Activated CD4-positive, CD25-positive, alpha-beta regulatory T cell treated with anti-CD3 and anti-CD28 coated beads, Interleukin-2, amount 50 U/mL, for 24 hours (primary cell): ENCODE measurements around the gene TLE3.

ENCODE experiments used
- ATAC-seq, 2 donors: fragments of 150-1000 bp; cut with Tn5 transposase; one replicate each; pipeline ENCODE4 v1.10.0; 2021; ENCODE audit warnings: mild to moderate bottlenecking in 1 of 2, moderate library complexity in 1 of 2

TLE3 gene

GRCh38 chr15:70046679-70047369, 50.9 kb downstream of the TLE3 start:
- no peak for ATAC-seq

DNA sequence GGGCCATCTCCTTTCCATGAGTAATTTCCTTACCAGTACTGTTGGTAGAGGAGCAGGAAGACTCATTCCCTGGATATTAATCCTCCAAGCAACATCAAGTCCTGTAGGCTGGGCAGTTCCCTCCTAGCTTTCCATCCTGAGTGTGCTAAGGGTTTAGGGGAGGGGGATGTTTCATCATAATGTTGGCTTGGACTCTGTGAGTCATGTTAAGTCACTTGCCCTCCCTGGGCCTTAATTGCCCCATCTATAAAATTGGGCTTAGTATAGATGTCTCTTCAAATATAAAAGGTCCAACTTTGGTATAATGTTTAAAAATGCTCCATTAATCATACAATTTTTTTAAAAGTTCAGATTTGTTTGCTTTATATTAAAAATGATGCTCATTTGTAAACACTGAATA, 52.7 kb downstream of the TLE3 start:
- ATAC-seq, result no peak

- no peak for ATAC-seq
Observed at GRCh38 chr15:70044168-70044567, 53.5 kb downstream of the TLE3 start.

GRCh38 chr15:70043590-70043989, 54.1 kb downstream of the TLE3 start:
- ATAC-seq, result no peak

GRCh38 chr15:70042553-70043214, 55.0 kb downstream of the TLE3 start:
- peak in 1 of 2 donors; percentile 36 for ATAC-seq

- no peak for ATAC-seq
Observed at GRCh38 chr15:70039917-70040316, 57.8 kb downstream of the TLE3 start.

DNA sequence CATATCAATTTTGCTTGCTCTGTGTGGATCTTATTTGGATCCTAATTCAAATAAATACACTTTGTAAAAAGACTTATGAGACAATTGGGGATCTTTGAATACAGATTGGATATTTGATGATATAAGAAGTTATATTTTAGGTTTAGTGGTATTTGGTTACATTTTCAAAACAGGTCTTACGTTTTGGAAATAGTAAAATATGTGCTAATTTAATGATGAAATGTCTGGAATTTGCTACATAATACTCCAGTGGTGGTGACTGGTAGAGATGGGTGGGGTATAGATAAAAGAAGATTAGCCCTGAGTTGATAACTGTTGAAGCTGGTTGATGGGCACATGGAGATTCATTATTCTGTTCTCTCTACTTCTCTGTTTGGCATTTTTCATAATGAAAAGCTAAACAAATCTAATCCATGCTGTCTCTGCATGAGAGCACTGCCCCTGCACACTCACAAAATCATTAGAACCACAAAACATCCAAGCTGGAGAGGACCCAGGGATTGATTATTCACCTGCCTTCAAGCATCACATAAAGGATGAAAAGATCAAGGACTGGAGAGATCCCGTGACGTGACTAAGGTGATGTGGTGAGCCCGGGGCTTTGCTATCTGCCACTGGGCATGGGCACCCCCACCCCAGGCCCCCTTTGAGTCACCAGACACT, 58.9 kb downstream of the TLE3 start:
- no peak for ATAC-seq

DNA sequence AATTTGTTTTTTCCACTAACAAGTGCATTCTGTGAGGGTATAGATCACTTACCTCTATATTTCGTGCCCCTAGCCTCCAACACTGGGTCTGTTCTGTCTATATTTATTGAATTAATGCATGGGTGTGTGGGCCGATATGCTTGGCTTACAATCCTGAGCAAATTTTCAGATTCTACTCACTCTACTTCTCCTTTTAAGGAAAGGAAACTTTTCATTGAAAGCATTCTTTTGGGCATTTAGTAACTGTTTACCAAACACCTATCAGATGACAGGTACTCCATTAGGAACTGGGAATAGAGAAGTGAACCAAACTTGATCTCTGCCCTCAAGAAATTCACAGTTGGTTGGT, 60.5 kb downstream of the TLE3 start:
- no peak for ATAC-seq

DNA sequence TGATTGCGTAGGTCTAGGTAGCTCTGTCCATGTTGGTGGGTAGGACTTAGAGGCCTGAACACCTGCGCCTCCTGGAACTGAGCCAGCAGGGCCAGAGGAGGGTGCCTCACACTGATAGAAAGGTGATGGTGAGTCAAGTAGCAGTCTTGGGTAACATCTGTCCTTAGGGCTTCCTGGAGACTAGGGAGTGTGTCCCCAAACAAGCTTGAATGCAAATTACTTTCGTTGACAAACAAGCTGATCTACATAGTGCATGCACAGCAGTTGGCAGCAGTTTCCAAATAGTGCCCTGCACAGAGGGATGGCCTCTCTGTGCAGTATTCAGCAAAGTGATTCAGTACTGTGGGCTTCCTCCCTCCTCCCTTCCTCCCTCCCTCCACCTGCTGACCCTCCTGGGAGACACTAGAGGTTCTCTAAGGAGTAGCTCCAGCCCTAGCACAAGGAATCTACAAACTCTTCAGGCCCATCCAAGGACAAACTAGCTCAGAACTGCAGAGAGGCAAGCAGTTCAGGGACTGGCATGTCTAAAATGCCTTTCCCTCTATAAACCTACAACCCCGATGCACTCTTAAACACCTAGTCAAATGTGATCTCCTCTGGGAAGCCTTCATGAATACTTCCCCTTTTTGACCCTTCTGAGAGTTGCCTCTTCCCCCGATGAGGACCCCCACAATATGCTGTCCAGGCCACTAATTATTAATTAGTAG, 61.0 kb downstream of the TLE3 start:
- no peak for ATAC-seq

DNA sequence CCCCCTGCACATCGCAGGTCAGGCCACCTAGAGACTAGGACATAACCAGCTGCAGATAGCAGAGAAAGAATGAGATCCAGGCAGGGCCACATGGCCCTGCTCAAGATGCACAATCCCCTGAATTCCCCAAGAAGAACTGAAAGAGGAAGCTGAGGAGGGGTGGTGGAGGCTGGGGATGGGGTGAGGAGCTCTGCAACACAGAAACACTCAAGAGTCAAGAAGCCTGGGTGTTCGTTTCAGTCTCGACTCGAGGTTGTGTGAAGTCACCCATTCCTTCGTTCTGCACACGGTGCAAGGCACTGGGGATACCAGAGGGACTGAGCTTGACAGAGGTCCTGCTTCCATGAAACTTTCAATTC, 62.0 kb downstream of the TLE3 start:
- ATAC-seq, result peak; percentile 36 to 44

- no peak for ATAC-seq
Observed at GRCh38 chr15:70035051-70035718, 62.5 kb downstream of the TLE3 start.

DNA sequence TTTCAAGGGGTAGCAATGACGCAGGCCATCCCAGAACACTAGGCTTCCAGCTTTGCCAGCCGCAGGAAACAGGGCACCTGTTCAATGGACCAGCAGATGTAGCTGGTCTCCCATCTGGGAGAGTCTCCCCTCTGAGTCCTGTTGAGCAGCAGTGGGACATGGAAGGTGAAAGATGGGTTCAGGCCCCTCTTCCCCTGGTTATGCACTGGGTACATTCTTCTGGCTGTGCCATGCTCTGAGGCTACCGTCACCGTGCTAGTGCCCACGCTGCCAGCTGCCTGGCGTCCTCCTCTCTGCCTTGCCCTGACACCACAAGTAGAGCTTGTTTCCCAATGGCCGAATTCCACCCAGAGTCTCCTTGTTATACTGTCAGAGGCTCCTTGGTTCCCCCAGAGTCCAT, 63.1 kb downstream of the TLE3 start:
- ATAC-seq, result no peak

- no peak for ATAC-seq
Observed at GRCh38 chr15:70034141-70034540, 63.6 kb downstream of the TLE3 start.

DNA sequence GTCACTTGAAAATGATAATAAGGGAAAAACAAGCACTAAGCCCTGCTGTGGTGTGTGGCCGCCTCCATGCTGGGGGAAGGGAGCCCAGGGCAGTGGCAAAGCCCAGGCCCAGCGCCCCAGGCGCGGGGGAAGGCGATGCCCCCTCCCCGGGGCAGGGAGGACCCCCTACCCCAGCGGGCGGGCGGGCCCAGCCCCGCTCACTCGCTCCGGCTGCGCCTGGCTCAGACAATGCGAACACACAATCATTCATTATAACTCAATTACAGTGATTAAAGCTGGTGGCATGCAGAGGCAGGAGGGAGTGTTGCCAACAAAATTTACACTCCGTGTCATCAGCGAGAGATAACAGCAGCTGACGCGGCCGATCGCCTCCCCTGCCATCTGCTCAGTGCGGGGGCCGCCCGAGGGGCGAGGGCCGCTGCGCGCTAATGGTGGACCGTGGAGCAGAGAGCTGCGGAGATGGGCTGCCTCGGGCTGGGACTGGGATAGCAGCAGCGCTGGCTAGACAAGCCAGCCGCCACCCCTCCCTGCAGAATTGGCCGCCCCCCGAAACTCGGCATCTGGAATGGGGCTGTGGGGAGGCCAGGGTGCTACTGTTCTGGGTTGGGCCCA, 64.1 kb downstream of the TLE3 start:
- no peak for ATAC-seq

GRCh38 chr15:70033109-70033508, 64.6 kb downstream of the TLE3 start:
- ATAC-seq, result no peak

- ATAC-seq, result no peak
Observed at GRCh38 chr15:70032509-70032908, 65.2 kb downstream of the TLE3 start.

- no peak for ATAC-seq
Observed at GRCh38 chr15:70031713-70032112, 66.0 kb downstream of the TLE3 start.

DNA sequence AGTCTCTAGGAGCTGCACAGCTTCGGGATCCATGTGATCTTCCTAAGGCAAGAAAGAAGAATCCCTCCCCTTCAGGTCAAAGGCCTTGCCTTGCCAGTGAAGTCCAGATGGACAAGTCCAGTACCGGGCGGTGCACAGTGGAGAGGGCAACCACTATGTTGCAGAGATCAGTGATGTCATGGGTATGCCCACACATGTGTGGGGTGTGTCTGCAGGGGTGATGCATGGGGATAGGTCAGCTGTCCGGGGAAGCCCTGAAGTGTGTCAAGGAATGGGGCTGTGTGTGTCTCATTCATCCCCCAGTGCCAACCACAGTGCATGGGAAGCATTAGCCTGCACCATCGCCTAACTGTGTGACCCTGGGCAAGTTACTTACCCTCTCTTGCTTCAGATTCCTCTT, 66.5 kb downstream of the TLE3 start:
- no peak for ATAC-seq

DNA sequence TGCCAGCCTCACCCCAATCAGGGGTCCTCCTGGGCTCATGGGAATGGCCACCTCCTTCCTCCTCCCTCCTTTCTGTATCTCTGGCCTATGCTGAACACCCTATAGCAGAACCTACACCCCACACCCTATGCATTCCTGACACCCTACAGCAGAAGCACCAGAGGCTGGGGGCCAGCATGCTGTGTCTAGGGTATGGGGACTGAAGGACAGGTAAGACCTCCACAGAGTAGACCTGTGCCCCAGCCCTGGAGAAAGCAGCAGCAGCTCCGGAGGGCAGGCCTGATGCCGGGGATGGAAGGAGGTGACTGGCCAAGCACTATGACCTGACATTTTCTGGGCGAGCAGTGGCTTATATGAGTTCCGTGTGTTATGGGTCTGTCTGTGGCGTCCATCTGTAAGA, 66.9 kb downstream of the TLE3 start:
- no peak for ATAC-seq

DNA sequence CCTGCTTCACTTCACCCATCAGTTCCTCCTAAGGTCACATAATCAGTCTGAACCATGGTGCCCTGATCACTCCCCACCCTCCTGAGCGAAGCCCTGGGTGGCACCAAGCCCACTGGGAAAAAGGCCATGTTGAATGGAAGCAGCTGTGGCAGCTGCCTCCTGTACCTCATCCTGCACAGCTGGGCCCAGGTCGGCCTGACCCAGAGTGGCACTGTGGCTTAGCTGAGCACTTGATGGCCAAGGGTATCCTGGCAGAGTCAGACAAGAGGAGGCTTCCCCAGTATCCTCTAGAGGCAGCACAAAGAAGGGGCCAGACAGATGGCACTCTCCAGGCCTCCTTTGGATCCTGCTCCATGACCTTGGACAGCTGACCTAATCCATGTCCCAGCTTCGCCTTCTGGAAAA, 68.4 kb downstream of the TLE3 start:
- ATAC-seq, result no peak

GRCh38 chr15:70027518-70027917, 70.2 kb downstream of the TLE3 start:
- ATAC-seq, result no peak

DNA sequence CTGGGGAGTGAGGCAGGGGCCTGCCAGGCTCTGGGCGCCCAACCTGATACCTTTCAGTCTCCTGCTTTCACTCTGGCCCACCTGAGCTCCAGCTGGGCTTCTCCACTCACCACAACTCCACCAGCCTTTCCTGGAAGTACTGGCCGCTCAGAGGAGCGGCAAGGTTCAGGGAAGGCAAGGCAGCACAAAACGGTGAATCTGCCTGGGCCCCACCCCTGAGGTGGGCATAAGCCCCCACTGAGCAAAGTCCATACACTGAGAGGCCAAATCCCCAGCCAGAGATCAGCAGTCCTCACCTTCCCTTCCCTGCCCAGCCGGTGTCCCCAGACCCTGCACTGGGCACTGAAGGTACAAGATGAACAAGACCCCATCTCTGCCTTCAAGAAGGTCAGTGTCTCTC, 70.7 kb downstream of the TLE3 start:
- no peak for ATAC-seq
